Measurements from ENCODE around the gene TFAP2C.

DNA sequence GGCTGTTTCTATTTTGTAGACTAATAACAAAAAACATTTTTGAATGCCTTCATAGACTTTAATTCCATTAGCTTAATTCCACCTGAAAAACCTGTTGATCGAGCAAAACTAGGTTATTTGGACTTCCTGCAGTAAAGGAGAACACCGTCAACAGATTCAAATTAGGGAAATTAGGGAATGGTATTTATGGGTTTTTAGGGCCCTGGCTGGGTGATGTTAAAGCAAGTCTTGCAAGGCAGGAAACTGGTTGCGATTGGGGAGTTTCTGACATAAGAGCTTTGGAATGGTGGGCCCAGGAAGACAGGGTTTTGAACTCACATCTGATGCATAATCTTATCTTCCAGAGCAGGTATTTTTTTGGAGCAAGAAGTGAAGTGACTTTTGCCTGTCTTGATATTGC lies 40.1 kb upstream of the TFAP2C start:
- TF ChIP-seq POLR2AphosphoS5 (IDR thresholded peaks at IDR 0.05; ENCODE audit: borderline replicate concordance, low read depth, low read length), result no peak
- no peak for TF ChIP-seq EZH2 (IDR thresholded peaks at IDR 0.05)
- no peak for TF ChIP-seq FOXP2 (optimal IDR thresholded peaks at IDR 0.05; ENCODE audit: control extremely low read depth, extremely low read length, insufficient read depth)

Data from SK-N-MC (cell line).